ENCODE data around the gene KRT84.

KRT84 gene

DNA sequence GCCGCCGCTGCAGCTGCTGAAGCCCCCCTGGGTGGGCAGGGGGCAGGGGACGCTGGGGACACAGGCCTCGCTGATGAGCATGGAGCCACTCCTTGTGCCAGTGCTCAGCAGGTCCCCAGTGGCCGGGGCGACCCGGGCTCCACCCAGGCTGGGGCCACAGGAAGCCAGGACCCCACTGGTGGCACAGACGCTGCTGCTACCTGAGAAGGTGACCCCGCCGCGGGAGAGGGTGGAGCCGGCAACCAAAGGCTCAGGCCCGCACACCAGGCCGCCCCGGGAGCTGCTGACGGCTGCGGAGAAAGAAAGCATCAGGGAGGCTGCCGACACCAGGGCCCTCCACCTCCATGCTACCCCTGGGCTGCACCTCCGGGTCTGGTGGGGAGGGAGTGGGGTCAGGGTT lies 7.4 kb downstream of the KRT84 start:
- H3K4me3 ChIP-seq (ENCODE audit: low read depth, low read length): no peak overlapping the region
- DNase-seq (ENCODE audit: low read depth): no peak
- no peak for TF ChIP-seq CTCF (IDR thresholded peaks at IDR 0.05; ENCODE audit: low read depth, low read length, missing control alignments)

GRCh38 chr12:52377266-52377665 lies 8.2 kb downstream of the KRT84 start:
- H3K4me3 ChIP-seq (ENCODE audit: low read depth, low read length): no peak overlapping the region
- no peak for DNase-seq (ENCODE audit: low read depth)
- no peak for TF ChIP-seq CTCF (IDR thresholded peaks at IDR 0.05; ENCODE audit: low read depth, low read length, missing control alignments)

DNA sequence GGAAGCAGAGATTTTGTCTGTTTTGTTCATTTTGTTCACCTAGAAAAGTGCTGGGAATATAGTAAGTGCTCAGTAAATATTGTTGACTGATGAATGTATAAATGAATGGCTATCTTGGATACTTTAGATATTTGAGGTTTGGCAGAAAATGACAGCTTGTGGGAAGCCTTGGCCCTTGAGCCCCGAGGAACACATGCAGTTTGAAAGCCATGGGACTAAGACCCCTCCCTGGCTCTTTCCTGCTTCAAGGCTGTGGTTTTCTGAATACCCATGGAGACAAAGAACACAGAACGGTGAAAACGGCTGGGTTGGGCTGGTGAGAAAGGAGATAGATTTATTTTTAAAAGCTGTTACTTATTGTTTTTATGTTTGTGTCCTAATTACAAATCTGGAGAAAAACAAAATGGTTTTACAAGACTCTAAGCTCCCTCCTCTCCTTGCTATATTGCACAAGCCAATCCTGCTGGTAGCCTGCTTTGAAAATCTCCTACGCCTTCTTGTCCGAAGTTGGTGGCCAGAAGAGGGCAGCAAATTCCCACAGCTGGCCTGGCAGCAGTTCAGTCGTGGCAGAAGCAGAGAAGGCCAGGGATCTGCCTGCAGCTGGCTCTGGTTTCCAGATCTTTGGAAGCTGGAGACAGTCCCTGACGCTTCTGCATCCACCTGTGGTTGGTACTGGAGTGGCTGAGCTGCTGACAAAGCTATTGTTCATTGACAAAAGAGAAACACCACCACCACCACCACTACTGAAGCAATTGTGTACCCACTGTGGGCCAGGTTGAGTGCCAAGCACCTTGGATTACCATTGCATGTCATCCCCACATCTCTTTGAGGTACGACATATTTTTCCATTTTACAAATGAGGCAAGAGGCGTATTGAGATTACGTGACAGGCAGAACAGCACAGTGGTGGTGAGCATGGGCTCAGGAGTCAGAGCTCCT lies 13.0 kb downstream of the KRT84 start:
- no peak overlapping the region for H3K4me3 ChIP-seq (ENCODE audit: low read depth, low read length)
- DNase-seq (ENCODE audit: low read depth): no peak
- peak; percentile 72 for TF ChIP-seq CTCF (IDR thresholded peaks at IDR 0.05; ENCODE audit: low read depth, low read length, missing control alignments)

DNA sequence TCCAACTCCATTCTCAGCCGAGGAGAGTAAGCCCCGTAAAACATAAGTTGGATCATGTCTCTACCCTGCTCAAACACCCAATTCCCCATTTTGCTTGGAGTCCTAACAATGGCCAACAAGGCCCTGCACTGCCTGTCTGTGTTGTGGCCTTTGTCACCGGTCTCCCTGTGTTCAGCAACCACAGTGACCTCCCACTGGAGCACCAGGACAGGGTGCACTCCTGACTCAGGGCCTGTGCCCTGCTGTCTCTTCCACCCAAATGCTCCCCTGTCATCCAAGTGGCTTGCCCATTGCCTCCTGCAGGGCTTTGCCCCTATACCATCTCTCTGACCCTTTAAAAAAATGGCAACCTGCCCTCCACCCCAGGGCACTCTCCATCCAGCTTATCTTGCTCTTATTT lies 13.7 kb downstream of the KRT84 start:
- H3K4me3 ChIP-seq (ENCODE audit: low read depth, low read length): no peak overlapping the region
- DNase-seq (ENCODE audit: low read depth): no peak
- no peak for TF ChIP-seq CTCF (IDR thresholded peaks at IDR 0.05; ENCODE audit: low read depth, low read length, missing control alignments)

DNA sequence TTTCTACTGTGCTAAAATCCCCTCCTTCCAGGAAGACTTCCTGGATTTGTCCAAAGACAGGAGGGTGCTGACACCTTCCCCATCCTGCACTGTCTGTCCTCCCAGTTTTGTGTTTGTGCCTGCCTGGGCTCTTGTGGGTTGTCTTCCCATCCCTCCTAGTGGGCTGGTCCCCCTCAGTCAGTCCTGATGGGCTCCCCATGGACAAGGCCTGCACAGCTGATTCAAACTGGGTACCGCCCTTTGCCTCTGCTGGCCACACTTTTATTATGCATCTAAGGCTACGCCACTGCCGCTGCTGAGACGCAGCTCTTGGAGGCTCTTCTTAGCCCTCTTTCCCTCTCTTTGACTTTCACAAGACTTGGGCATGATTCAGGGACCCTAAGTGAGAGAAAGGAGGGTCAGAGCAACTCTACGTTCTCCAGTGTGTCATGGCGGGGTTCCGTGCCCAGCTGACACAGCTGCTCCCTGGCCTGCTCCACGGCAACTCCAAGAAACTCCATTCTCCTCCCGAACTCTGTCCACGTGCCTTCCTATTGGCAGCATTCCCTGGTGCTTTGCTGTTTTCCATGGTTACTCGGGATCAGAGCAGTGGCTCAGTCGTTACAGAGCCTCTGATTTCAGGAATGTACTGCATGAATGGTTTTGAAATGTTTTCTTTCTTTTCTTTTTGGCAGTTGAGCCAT lies 14.4 kb downstream of the KRT84 start:
- DNase-seq (ENCODE audit: low read depth): no peak
- no peak overlapping the region for H3K4me3 ChIP-seq (ENCODE audit: low read depth, low read length)
- TF ChIP-seq CTCF (IDR thresholded peaks at IDR 0.05; ENCODE audit: low read depth, low read length, missing control alignments): no peak

GRCh38 chr12:52369809-52370208 lies 15.6 kb downstream of the KRT84 start:
- no peak for DNase-seq (ENCODE audit: low read depth)
- no peak for TF ChIP-seq CTCF (IDR thresholded peaks at IDR 0.05; ENCODE audit: low read depth, low read length, missing control alignments)
- no peak overlapping the region for H3K4me3 ChIP-seq (ENCODE audit: low read depth, low read length)

Data from GM12864 (cell line).